ENCODE results near the gene RIC1. TPM values are rescaled to one million over a fixed set of nuclear protein-coding genes. Genes with fewer than 3 reads are reported as not detected.

RIC1 gene
- total and polyA plus RNA-seq, 9 of the 15 experiments (the other 6 are each of a cell fraction or from before 2014, with no cell fraction given), result 3.2 to 25.8 (median 15.0) TPM

DNA sequence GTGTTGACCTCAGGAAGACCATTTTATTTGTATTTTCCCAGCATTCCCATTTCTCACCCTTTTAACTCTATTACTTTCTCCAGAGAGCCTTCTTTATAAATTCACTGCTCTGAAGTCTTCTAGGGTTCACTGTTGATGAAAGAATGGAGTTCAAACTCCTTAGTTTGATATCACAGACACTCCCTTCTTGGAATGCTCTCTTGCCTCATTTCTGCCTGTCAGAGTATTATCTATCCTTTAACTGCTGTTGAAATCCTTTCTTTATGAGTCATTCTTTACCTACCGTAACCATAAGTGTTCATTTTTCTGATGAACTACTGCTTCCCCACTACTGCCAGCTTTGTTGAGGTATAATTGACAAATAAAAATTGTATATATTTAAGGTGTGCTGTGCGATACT, 4.3 kb downstream of the RIC1 start (continued):
- TF ChIP-seq FOXJ2 (tag; IDR thresholded peaks at IDR 0.05), result no peak
- TF ChIP-seq ZNF174 (CRISPR knock-in tag; IDR thresholded peaks at IDR 0.05), result no peak
- 0 out of 2 replicates have a peak, but pooled peaks have one; percentile 23 for TF ChIP-seq BCOR (IDR thresholded peaks at IDR 0.05)
- peak; percentile 38; the same call in 1 of the 2 replicates for TF ChIP-seq LEF1 (IDR thresholded peaks at IDR 0.05)
- 0 out of 2 replicates have a peak, but pooled peaks have one; percentile 13 for TF ChIP-seq CTBP1 (IDR thresholded peaks at IDR 0.05; ENCODE audit: borderline replicate concordance)
- TF ChIP-seq ZNF146 (CRISPR knock-in tag; IDR thresholded peaks at IDR 0.05; ENCODE audit: unreplicated experiment), result no peak
- no peak for TF ChIP-seq STAG1 (CRISPR knock-in tag; IDR thresholded peaks at IDR 0.05; ENCODE audit: borderline replicate concordance)
- no peak for TF ChIP-seq STAT5B (CRISPR knock-in tag; IDR thresholded peaks at IDR 0.05)
- no peak for TF ChIP-seq ZFP1 (CRISPR knock-in tag; IDR thresholded peaks at IDR 0.05)
- TF ChIP-seq BRCA1 (IDR thresholded peaks at IDR 0.05), result no peak
- no peak for TF ChIP-seq BRCA1 (CRISPR knock-in tag; IDR thresholded peaks at IDR 0.05)
- no peak for TF ChIP-seq POU5F1 (IDR thresholded peaks at IDR 0.05; ENCODE audit: borderline replicate concordance, low read depth, low read length, partially characterized antibody)
- no peak for TF ChIP-seq HINFP (tag; conservative IDR thresholded peaks at IDR 0.05; ENCODE audit: low read depth)
- TF ChIP-seq NFATC3 (IDR thresholded peaks at IDR 0.05), result no peak
- TF ChIP-seq NR3C1 (CRISPR knock-in tag; IDR thresholded peaks at IDR 0.05), result no peak
- no peak for TF ChIP-seq ARID2 (IDR thresholded peaks at IDR 0.05)
- no peak for TF ChIP-seq ZNF41 (CRISPR knock-in tag; conservative IDR thresholded peaks at IDR 0.05)
- TF ChIP-seq KLF10 (CRISPR knock-in tag; IDR thresholded peaks at IDR 0.05), result no peak
- no peak for TF ChIP-seq ZNF561 (CRISPR knock-in tag; conservative IDR thresholded peaks at IDR 0.05)
- no peak for TF ChIP-seq ZNF717 (CRISPR knock-in tag; IDR thresholded peaks at IDR 0.05)
- TF ChIP-seq JUN (IDR thresholded peaks at IDR 0.05; ENCODE audit: borderline replicate concordance, low read depth, low read length), result peak; percentile 87
- TF ChIP-seq JUN (CRISPR knock-in tag; IDR thresholded peaks at IDR 0.05; ENCODE audit: borderline replicate concordance), result no peak
- no peak for TF ChIP-seq ZC3H11A (IDR thresholded peaks at IDR 0.05; ENCODE audit: low read depth, low read length)
- no peak for TF ChIP-seq PTRF (tag; IDR thresholded peaks at IDR 0.05)
- TF ChIP-seq STAT5A (IDR thresholded peaks at IDR 0.05; ENCODE audit: borderline replicate concordance, low read length), result peak; percentile 48; the same call in 1 of the 2 replicates
- no peak for TF ChIP-seq CUX1 (CRISPR knock-in tag; IDR thresholded peaks at IDR 0.05)
- TF ChIP-seq FOXJ3 (CRISPR knock-in tag; IDR thresholded peaks at IDR 0.05), result no peak
